Mesendoderm (in vitro differentiated cells): Measurements from ENCODE around the gene SFMBT2.

Source experiments
- DNase-seq: peaks from one replicate; pipeline ENCODE4 v3.0.0; 2013
- H2AK5ac ChIP-seq: 2 replicates; pipeline ENCODE4 v1.6.1; 2013; ENCODE audit warnings: low read length, inconsistent platforms
- H2BK120ac ChIP-seq: 2 replicates; pipeline ENCODE4 v1.6.1; 2013; ENCODE audit warnings: low read depth, mild to moderate bottlenecking, low read length, moderate library complexity, mixed read lengths
- H2BK15ac ChIP-seq: replicated peaks from 2 replicates; pipeline ENCODE4 v1.6.1; 2013; ENCODE audit warnings: low read depth, mild to moderate bottlenecking, moderate library complexity
- H2BK5ac ChIP-seq: 2 replicates; pipeline ENCODE4 v1.6.1; 2013; ENCODE audit warnings: low read length, inconsistent platforms
- H3K18ac ChIP-seq: 2 replicates; pipeline ENCODE4 v1.6.1; 2013; ENCODE audit warnings: mild to moderate bottlenecking, low read length, mixed read lengths
- H3K23ac ChIP-seq: one replicate; pipeline ENCODE4 v1.6.1; 2013; ENCODE audit warnings: low read length
- H3K27ac ChIP-seq: 2 replicates; pipeline ENCODE4 v1.5.1; 2013; ENCODE audit warnings: low read depth, mild to moderate bottlenecking, inconsistent platforms, low read length, moderate library complexity
- H3K27me3 ChIP-seq: 2 replicates; pipeline ENCODE4 v1.6.1; 2013; ENCODE audit warnings: low read length, control low read depth, mild to moderate bottlenecking, inconsistent platforms; ENCODE audit not compliant: insufficient read depth, poor library complexity
- H3K36me3 ChIP-seq: 2 replicates; pipeline ENCODE4 v1.6.1; 2013; ENCODE audit warnings: low read length, inconsistent platforms; ENCODE audit not compliant: control insufficient read depth, insufficient read depth
- H3K4ac ChIP-seq: one replicate; pipeline ENCODE4 v1.6.1; 2013; ENCODE audit warnings: low read depth, mild to moderate bottlenecking, low read length, moderate library complexity
- H3K4me1 ChIP-seq: 2 replicates; pipeline ENCODE4 v1.6.1; 2013; ENCODE audit warnings: low read depth, low read length, inconsistent platforms; ENCODE audit not compliant: control insufficient read depth
- H3K4me2 ChIP-seq: 2 replicates; pipeline ENCODE4 v1.6.1; 2013; ENCODE audit warnings: low read length
- H3K4me3 ChIP-seq: 2 replicates; pipeline ENCODE4 v1.5.1; 2013; ENCODE audit warnings: mild to moderate bottlenecking, low read length
- H3K56ac ChIP-seq: one replicate; pipeline ENCODE4 v1.6.1; 2013; ENCODE audit warnings: low read length
- H3K79me1 ChIP-seq: 2 replicates; pipeline ENCODE4 v1.6.1; 2013; ENCODE audit warnings: low read length, inconsistent platforms
- H3K79me2 ChIP-seq: 2 replicates; pipeline ENCODE4 v1.6.1; 2013; ENCODE audit warnings: mild to moderate bottlenecking, low read length; ENCODE audit not compliant: control insufficient read depth, insufficient read depth
- H3K9ac ChIP-seq: 2 replicates; pipeline ENCODE4 v1.6.1; 2013; ENCODE audit warnings: low read length, inconsistent platforms
- H4K5ac ChIP-seq: one replicate; pipeline ENCODE4 v1.6.1; 2013; ENCODE audit warnings: low read length
- H4K8ac ChIP-seq: one replicate; pipeline ENCODE4 v1.6.1; 2013; ENCODE audit warnings: low read depth, mild to moderate bottlenecking, control low read depth, low read length, moderate library complexity
- WGBS: extraction: QIAGEN DNeasy Blood & Tissue Kit; methylation state at CpG from one replicate; pipeline ENCODE4 v1.1.7; 2013; ENCODE audit warnings: low lambda C conversion rate, missing lambda C conversion rate; ENCODE audit not compliant: insufficient coverage; ENCODE audit errors: extremely low coverage; 5-methylcytosine and 5-hydroxymethylcytosine counted together

Gene SFMBT2

DNA sequence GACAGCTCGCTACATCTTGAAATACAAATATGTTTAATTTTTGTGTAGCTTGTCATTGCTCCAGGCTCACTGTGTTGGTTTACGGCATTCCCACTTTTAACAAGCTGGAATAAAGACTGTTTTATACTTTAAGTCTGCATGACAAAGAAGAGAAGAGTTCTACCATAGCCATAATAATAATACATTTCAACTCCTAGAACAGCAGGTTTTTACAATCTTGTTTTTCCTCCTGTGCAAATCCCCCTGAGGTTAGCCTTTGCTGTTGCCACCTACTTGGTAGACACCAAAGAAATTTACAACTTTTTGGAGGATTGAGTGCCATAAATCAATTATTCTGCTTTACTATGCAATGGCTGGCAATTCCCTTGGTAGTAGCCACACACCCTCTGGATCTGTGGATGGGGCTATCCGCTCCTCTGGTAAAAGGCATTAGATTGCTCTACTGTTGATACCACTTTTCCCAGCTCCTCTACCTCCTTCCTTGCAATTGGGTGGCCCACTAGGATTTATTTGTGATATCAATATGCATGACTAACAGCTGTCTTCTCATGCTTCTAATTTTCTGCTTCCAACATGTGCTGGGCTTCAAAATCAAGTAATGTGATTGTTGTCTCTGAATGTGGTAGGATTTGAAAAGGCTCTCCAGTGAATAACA lies 60.2 kb downstream of the SFMBT2 start:
- Histone ChIP-seq H3K36me3 (no peaks in the 10 kb centered on the region), H2BK120ac (no peak overlapping the region), H2BK5ac (no peak overlapping the region), H2AK5ac (no peak overlapping the region), H3K4me2 (no peak overlapping the region), H3K27me3 (no peaks in the 10 kb centered on the region), H3K4me1 (no peaks in the 10 kb centered on the region), H3K27ac (no peak overlapping the region), H4K5ac (no peak overlapping the region), H3K79me2 (no peaks in the 10 kb centered on the region), H3K23ac (no peak overlapping the region), H2BK15ac (no peak overlapping the region), H3K4me3 (no peak overlapping the region), H3K56ac (no peak overlapping the region), H3K79me1 (no peaks in the 10 kb centered on the region), H3K18ac (no peak overlapping the region), H4K8ac (no peak overlapping the region), H3K9ac (no peak overlapping the region), H3K4ac (no peak overlapping the region)
- no peak for DNase-seq
- no CpG with 5 or more reads among the region's 3 CpGs for WGBS

- H3K79me2 ChIP-seq, result no peaks in the 10 kb centered on the region
- H4K8ac ChIP-seq, result no peak overlapping the region
- H3K56ac ChIP-seq, result no peak overlapping the region
- H3K27me3 ChIP-seq, result no peaks in the 10 kb centered on the region
- H4K5ac ChIP-seq, result no peak overlapping the region
- WGBS, result no CpG with 5 or more reads among the region's 10 CpGs
- no peak overlapping the region for H2BK15ac ChIP-seq
- H3K4me1 ChIP-seq, result peaks cover 3% of the 10 kb centered on the region
- no peak overlapping the region for H3K4me3 ChIP-seq
- H2BK5ac ChIP-seq, result no peak overlapping the region
- no peak overlapping the region for H3K23ac ChIP-seq
- H3K27ac ChIP-seq, result no peak overlapping the region
- no peak overlapping the region for H2BK120ac ChIP-seq
- H3K79me1 ChIP-seq, result no peaks in the 10 kb centered on the region
- no peak overlapping the region for H2AK5ac ChIP-seq
- no peak overlapping the region for H3K18ac ChIP-seq
- no peak for DNase-seq
- no peak overlapping the region for H3K4me2 ChIP-seq
- no peak overlapping the region for H3K9ac ChIP-seq
- H3K4ac ChIP-seq, result no peak overlapping the region
- no peaks in the 10 kb centered on the region for H3K36me3 ChIP-seq
These were observed 65.1 kb downstream of the SFMBT2 start for GRCh38 chr10:7345717-7346116.

- no peak for DNase-seq
- H3K4me2 ChIP-seq, result no peak overlapping the region
- H3K27me3 ChIP-seq, result no peaks in the 10 kb centered on the region
- H3K9ac ChIP-seq, result no peak overlapping the region
- no peak overlapping the region for H2BK15ac ChIP-seq
- no peak overlapping the region for H3K27ac ChIP-seq
- H3K4ac ChIP-seq, result no peak overlapping the region
- H3K4me3 ChIP-seq, result no peak overlapping the region
- H2BK120ac ChIP-seq, result no peak overlapping the region
- no peaks in the 10 kb centered on the region for H3K36me3 ChIP-seq
- H3K18ac ChIP-seq, result no peak overlapping the region
- WGBS, result no CpG with 5 or more reads among the region's 3 CpGs
- no peak overlapping the region for H3K23ac ChIP-seq
- H3K79me2 ChIP-seq, result no peaks in the 10 kb centered on the region
- no peaks in the 10 kb centered on the region for H3K79me1 ChIP-seq
- H3K4me1 ChIP-seq, result peaks cover 3% of the 10 kb centered on the region
- H4K8ac ChIP-seq, result no peak overlapping the region
- no peak overlapping the region for H2AK5ac ChIP-seq
- H2BK5ac ChIP-seq, result no peak overlapping the region
- H3K56ac ChIP-seq, result no peak overlapping the region
- no peak overlapping the region for H4K5ac ChIP-seq
These were observed 67.8 kb downstream of the SFMBT2 start for GRCh38 chr10:7343040-7343439.

DNA sequence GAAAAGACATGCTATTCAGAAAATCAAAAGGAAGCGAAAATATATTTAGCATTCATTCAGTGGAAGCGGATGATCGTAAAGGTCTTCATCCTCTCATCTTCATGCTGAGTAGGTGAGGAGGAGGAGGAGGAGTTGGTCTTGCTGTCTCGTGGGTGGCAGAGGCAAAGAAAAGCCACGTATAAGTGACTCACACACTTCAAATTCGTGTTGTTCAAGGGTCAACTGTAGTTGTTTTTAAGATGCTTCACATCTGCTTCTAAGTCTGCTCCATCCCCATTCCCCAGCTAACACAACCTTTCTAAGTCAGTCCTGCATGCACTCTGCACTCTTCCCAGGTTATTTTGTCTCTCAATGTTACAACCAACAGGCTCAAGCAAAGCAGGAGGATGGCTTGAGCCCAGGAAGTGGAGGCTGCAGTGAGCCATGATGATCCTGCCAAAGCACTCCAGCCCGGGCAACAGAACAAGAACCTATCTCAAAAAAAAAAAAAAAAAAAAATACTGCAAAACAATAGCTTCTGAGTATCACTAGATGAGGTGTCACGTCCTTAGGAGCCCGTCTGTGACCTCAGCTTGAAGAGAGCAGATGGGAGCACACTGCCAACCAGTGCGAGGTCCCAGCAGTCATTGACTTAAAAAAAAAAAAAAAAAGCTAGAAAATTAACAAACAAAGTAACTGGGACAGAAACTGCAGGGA lies 70.5 kb downstream of the SFMBT2 start:
- no peaks in the 10 kb centered on the region for H3K27me3 ChIP-seq
- no peak overlapping the region for H3K4me3 ChIP-seq
- H3K56ac ChIP-seq, result no peak overlapping the region
- no peak overlapping the region for H2BK5ac ChIP-seq
- peak; percentile 72 for DNase-seq
- H3K4me1 ChIP-seq, result peaks cover 3% of the 10 kb centered on the region
- no peak overlapping the region for H3K9ac ChIP-seq
- no peak overlapping the region for H3K4ac ChIP-seq
- no peak overlapping the region for H3K23ac ChIP-seq
- no CpG with 5 or more reads among the region's 10 CpGs for WGBS
- no peaks in the 10 kb centered on the region for H3K79me1 ChIP-seq
- H2BK120ac ChIP-seq, result no peak overlapping the region
- no peaks in the 10 kb centered on the region for H3K79me2 ChIP-seq
- no peak overlapping the region for H4K5ac ChIP-seq
- H4K8ac ChIP-seq, result no peak overlapping the region
- H3K18ac ChIP-seq, result no peak overlapping the region
- H2BK15ac ChIP-seq, result no peak overlapping the region
- no peak overlapping the region for H3K27ac ChIP-seq
- no peaks in the 10 kb centered on the region for H3K36me3 ChIP-seq
- H2AK5ac ChIP-seq, result no peak overlapping the region
- H3K4me2 ChIP-seq, result no peak overlapping the region

GRCh38 chr10:7339510-7339909 lies 71.3 kb downstream of the SFMBT2 start:
- no peak overlapping the region for H2BK120ac ChIP-seq
- H2BK15ac ChIP-seq, result no peak overlapping the region
- DNase-seq, result peak; percentile 10
- H3K4me3 ChIP-seq, result no peak overlapping the region
- no peak overlapping the region for H3K23ac ChIP-seq
- no peak overlapping the region for H3K9ac ChIP-seq
- H4K8ac ChIP-seq, result no peak overlapping the region
- H3K27ac ChIP-seq, result no peak overlapping the region
- H3K56ac ChIP-seq, result no peak overlapping the region
- H2BK5ac ChIP-seq, result no peak overlapping the region
- WGBS, result no CpG with 5 or more reads among the region's 4 CpGs
- no peak overlapping the region for H4K5ac ChIP-seq
- H3K36me3 ChIP-seq, result no peaks in the 10 kb centered on the region
- H3K79me2 ChIP-seq, result no peaks in the 10 kb centered on the region
- no peak overlapping the region for H3K4me2 ChIP-seq
- no peaks in the 10 kb centered on the region for H3K27me3 ChIP-seq
- no peak overlapping the region for H3K18ac ChIP-seq
- H3K4ac ChIP-seq, result no peak overlapping the region
- H3K79me1 ChIP-seq, result no peaks in the 10 kb centered on the region
- H3K4me1 ChIP-seq, result peaks cover 3% of the 10 kb centered on the region
- H2AK5ac ChIP-seq, result no peak overlapping the region
